Osteocyte (in vitro differentiated cells): ENCODE data around the gene KDM3A. TPM values are rescaled to one million over a fixed set of nuclear protein-coding genes. Genes with fewer than 3 reads are reported as not detected.

Experiments
- DNase-seq: peaks from one replicate; pipeline ENCODE4 v3.0.0; 2021; ENCODE audit warnings: mixed read lengths; ENCODE audit not compliant: unreplicated experiment; ENCODE audit errors: extremely low spot score
- H3K27ac Mint-ChIP-seq: one replicate; pipeline ENCODE4 v1.8.0; 2021; ENCODE audit warnings: mild to moderate bottlenecking, mixed read lengths; ENCODE audit not compliant: unreplicated experiment
- H3K27me3 Mint-ChIP-seq: one replicate; pipeline ENCODE4 v1.8.0; 2021; ENCODE audit warnings: mixed read lengths; ENCODE audit not compliant: unreplicated experiment
- H3K36me3 Mint-ChIP-seq: one replicate; pipeline ENCODE4 v1.8.0; 2021; ENCODE audit warnings: mixed read lengths; ENCODE audit not compliant: unreplicated experiment
- H3K4me1 Mint-ChIP-seq: one replicate; pipeline ENCODE4 v1.8.0; 2021; ENCODE audit warnings: mixed read lengths; ENCODE audit not compliant: unreplicated experiment
- H3K4me3 Mint-ChIP-seq: one replicate; pipeline ENCODE4 v1.8.0; 2021; ENCODE audit warnings: mild to moderate bottlenecking, moderate library complexity, mixed read lengths; ENCODE audit not compliant: unreplicated experiment
- H3K9me3 Mint-ChIP-seq: one replicate; pipeline ENCODE4 v1.8.0; 2021; ENCODE audit warnings: mixed read lengths; ENCODE audit not compliant: unreplicated experiment
- total RNA-seq: library from RNA; stranded (reverse); gene quantifications from 2 replicates; pipeline ENCODE4 v1.2.1, GENCODE V29; 2021
- TF ChIP-seq, protein P1 (sequence below): fragments of 200-600 bp; sonication (generic); IDR thresholded peaks from 2 replicates; pipeline ENCODE4 v1.5.0; 2021; ENCODE audit warnings: antibody characterized with exemption, mild to moderate bottlenecking, moderate library complexity

Gene KDM3A
- total RNA-seq, 1 donor from 2014 or later: 44.8 TPM

DNA sequence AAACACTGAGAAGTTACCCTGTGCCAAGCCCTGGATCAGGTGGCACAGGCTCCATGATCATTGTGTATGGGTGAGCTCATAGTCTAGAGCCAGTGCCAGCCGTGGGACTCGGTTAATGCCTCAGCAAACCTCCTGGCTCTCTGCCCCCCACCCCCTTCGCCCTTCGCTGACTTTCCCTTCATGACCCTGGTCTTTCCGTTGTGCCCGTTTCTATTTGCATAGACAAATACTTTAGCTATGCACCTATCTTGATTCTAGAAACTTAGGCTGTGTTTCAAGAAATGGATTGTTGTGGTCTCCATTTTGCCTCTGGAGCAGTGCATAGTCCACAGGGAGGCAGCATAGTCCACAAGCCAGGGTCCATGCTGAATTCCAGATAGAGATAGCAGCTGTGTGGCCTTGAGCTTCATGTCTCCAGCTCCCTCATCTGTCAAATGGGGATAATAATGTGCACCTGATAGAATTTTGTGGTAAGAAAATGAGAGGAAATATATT lies 44.8 kb upstream of the KDM3A start:
- DNase-seq: no peak
- Mint-ChIP-seq H3K27ac (no peak overlapping the region), H3K9me3 (peaks cover 7% of the 10 kb centered on the region), H3K36me3 (no peaks in the 10 kb centered on the region), H3K4me3 (no peak overlapping the region), H3K4me1 (no peaks in the 10 kb centered on the region), H3K27me3 (peaks cover 9% of the 10 kb centered on the region)
- TF ChIP-seq, protein P1, sequence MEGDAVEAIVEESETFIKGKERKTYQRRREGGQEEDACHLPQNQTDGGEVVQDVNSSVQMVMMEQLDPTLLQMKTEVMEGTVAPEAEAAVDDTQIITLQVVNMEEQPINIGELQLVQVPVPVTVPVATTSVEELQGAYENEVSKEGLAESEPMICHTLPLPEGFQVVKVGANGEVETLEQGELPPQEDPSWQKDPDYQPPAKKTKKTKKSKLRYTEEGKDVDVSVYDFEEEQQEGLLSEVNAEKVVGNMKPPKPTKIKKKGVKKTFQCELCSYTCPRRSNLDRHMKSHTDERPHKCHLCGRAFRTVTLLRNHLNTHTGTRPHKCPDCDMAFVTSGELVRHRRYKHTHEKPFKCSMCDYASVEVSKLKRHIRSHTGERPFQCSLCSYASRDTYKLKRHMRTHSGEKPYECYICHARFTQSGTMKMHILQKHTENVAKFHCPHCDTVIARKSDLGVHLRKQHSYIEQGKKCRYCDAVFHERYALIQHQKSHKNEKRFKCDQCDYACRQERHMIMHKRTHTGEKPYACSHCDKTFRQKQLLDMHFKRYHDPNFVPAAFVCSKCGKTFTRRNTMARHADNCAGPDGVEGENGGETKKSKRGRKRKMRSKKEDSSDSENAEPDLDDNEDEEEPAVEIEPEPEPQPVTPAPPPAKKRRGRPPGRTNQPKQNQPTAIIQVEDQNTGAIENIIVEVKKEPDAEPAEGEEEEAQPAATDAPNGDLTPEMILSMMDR: no peak

DNA sequence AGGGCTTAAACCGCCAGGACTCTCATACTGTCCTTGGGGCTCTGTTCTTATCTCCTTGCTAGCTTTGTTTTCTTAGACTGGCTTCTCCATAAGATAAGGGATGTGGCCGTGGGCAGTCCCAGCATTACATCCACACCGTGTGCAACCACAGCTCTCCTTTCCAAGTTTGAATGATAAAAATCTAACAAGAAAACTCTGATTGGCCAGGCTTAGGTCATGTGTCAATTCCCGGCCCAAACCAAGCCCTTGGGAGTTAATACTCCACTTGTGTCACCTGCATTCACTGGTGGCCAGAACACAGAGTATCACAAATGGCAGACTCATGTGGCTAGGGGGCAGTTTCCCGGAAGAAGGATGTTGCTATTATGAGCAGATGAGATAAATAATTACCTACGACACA lies 43.2 kb upstream of the KDM3A start:
- no peak overlapping the region for H3K4me3 Mint-ChIP-seq

DNA sequence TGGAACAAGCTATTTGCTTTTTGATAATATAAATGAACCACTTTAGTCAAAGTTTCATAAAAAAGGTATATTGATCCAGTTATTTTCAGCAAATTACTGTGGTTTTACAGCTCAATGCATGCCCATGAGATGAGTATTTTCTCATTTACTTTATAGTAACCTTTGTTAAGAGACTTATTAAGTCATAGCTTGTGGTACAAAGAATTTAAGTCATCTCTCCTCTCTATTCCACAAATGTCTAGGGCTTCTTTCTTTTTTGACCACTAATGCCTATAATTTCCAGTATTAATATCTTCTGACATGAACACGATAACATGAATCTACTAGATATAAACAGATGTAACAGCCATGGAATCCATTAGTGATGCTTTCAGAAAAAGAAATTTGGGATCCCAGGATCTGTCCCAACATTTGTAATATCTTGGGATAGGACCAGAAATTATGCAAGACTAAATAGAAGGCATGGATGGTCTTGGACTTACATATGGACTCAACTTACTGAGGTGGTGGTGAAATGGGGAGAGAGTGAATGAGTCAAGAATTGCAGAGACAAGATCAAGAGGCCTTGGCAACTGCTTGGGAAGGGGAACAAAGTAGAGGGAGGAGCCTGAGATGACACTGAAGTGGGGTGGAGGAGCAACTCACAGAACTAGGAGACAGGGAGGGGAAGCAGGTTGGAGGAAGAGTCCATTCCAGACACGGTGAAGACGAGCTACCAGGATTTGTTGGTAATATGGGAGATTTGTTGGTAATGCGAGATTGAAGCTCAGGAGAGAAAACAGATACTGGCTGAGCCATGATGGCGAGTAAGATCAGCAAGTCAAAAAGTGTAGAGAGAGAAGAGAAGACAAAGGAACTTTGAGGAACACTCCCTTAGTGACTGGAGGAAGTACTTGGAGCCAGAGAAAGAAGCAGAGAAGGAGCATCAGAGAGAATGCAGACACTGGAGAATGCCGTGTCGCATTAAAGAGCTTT lies 42.4 kb upstream of the KDM3A start:
- no peak overlapping the region for H3K27ac Mint-ChIP-seq
- no peaks in the 10 kb centered on the region for H3K4me1 Mint-ChIP-seq
- TF ChIP-seq, protein P1: no peak
- no peak for DNase-seq
- H3K9me3 Mint-ChIP-seq: no peaks in the 10 kb centered on the region
- H3K27me3 Mint-ChIP-seq: peaks cover 10% of the 10 kb centered on the region
- H3K4me3 Mint-ChIP-seq: no peak overlapping the region
- H3K36me3 Mint-ChIP-seq: no peaks in the 10 kb centered on the region

More for the DNA sequence above, 43.2 kb upstream of the KDM3A start:
- Mint-ChIP-seq H3K9me3 (no peaks in the 10 kb centered on the region), H3K27me3 (peaks cover 10% of the 10 kb centered on the region), H3K4me1 (no peaks in the 10 kb centered on the region), H3K36me3 (no peaks in the 10 kb centered on the region), H3K27ac (no peak overlapping the region)
- no peak for DNase-seq
- TF ChIP-seq, protein P1: no peak

DNA sequence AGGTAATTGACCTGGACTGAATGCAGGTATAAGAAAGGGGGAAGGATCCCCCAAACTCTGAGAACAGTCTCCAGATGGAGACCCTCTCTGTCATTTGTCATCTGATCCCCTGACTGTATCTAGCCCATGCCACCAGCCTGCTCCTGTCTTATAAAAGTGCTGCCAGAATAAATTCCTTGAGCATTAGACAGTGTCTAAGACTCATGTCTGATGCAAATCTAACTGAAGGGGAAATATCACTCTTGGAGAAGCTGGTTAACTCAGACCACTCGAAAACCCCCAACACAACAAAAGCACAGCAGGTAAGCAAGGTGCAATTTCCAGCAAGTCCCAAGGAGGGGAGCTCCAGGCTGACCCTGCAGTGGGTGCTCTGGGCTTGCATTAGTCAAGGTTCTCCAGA lies 40.9 kb upstream of the KDM3A start:
- Mint-ChIP-seq H3K27ac (no peak overlapping the region), H3K4me1 (no peaks in the 10 kb centered on the region), H3K4me3 (no peak overlapping the region), H3K27me3 (peaks cover 12% of the 10 kb centered on the region), H3K9me3 (no peaks in the 10 kb centered on the region), H3K36me3 (no peaks in the 10 kb centered on the region)
- no peak for DNase-seq
- TF ChIP-seq, protein P1: no peak

DNA sequence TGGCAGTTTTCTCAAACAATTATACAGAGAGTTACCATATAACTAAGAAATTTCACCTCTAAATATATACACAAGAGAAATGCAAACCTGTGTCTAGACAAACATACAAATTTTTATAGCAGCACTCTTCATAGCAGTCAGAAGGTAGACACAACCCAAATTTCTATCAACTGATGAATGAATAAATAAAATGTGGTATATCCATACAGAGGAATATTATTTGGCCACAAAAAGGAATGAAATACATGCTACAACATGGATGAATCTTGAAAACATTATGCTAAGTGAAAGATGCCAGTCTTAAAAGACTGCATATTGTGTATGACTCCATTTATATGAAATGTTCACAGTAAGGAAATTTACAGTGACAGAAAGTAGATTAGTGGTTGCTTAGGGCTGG lies 30.6 kb upstream of the KDM3A start:
- no peak overlapping the region for H3K27ac Mint-ChIP-seq
- H3K36me3 Mint-ChIP-seq: peaks cover 2% of the 10 kb centered on the region
- H3K9me3 Mint-ChIP-seq: peaks cover 5% of the 10 kb centered on the region
- no peak overlapping the region for H3K4me3 Mint-ChIP-seq
- peaks cover 47% of the 10 kb centered on the region for H3K27me3 Mint-ChIP-seq
- no peak for DNase-seq
- TF ChIP-seq, protein P1: no peak
- H3K4me1 Mint-ChIP-seq: no peaks in the 10 kb centered on the region
